ENCODE results near the gene HSD17B2.

Gene HSD17B2

DNA sequence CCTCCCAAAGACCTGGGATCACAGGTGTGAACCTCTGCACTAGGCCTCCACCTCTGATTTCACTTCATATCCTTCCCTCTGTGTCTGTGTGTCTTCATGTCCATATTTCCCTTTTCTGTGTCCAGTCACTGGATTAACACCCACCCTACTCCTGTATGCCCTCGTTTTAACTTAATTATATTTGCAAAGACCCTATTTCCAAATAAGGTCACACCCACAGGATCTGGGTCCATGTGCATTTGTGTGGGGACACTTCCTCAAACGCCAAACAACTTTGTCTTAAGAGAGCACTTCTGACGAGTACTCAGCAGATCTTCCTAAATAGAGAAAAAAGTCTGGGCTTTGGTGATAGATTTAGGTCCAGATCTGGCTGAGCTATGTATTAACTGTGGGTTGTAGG lies 78.7 kb downstream of the HSD17B2 start:
- H3K4me1 ChIP-seq (ENCODE audit: control insufficient read depth, insufficient read depth, low read length, poor library complexity, severe bottlenecking) = no peaks in the 10 kb centered on the region
- no peaks in the 10 kb centered on the region for H3K9me3 ChIP-seq (ENCODE audit: control insufficient read depth, low read length)
- H3K4me3 ChIP-seq (ENCODE audit: insufficient read depth, low read depth, low read length, poor library complexity, severe bottlenecking) = no peak overlapping the region
- H3K27me3 ChIP-seq (replicated peaks; ENCODE audit: control insufficient read depth, insufficient read depth, low read length, poor library complexity, severe bottlenecking) = no peaks in the 10 kb centered on the region
- no peak for DNase-seq
- no peaks in the 10 kb centered on the region for H3K36me3 ChIP-seq (ENCODE audit: control insufficient read depth, insufficient read depth, low read length)
- no peak overlapping the region for H3K27ac ChIP-seq (ENCODE audit: insufficient read depth, low read length, poor library complexity, severe bottlenecking)

DNA sequence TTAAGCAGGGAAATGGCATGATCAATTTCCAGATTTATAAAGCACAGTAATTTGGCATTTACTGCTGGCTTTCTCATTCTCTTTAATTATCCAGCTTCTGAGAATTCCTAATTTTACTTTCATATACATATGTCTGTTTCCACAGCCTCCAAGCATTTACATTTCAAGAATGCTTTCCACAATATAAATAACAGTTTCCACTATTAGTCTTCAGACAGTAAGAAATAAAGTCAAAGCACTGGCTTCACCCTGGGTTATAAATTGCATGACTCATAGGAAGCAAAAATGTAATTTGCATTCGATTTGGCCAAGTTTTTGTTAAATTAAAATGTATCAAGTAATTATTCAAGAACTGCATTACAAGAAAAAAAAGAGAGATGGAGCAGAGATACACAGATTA lies 81.5 kb downstream of the HSD17B2 start:
- H3K36me3 ChIP-seq (ENCODE audit: control insufficient read depth, insufficient read depth, low read length) = no peaks in the 10 kb centered on the region
- no peaks in the 10 kb centered on the region for H3K27me3 ChIP-seq (replicated peaks; ENCODE audit: control insufficient read depth, insufficient read depth, low read length, poor library complexity, severe bottlenecking)
- no peak overlapping the region for H3K27ac ChIP-seq (ENCODE audit: insufficient read depth, low read length, poor library complexity, severe bottlenecking)
- no peaks in the 10 kb centered on the region for H3K4me1 ChIP-seq (ENCODE audit: control insufficient read depth, insufficient read depth, low read length, poor library complexity, severe bottlenecking)
- H3K9me3 ChIP-seq (ENCODE audit: control insufficient read depth, low read length) = no peaks in the 10 kb centered on the region
- DNase-seq = no peak
- no peak overlapping the region for H3K4me3 ChIP-seq (ENCODE audit: insufficient read depth, low read depth, low read length, poor library complexity, severe bottlenecking)

DNA sequence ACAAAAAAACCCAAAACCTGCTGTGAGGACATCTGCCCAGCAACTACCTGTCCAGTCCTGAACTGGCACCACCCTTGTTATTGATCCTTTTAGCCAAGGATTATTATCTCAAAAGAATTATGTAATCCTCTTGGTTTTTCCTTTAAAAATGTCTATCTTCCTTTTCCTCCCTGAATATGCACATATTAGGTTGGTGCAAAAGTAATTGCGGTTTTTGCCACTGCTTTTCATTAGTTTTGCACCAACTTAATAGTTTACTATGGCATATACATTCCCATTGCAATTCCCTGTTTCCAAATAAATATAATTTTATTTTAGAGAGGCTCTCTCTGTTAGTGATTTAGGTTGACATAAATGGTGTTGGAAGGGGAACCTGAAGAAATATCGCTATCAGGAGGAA lies 83.7 kb downstream of the HSD17B2 start:
- Histone ChIP-seq H3K27ac (ENCODE audit: insufficient read depth, low read length, poor library complexity, severe bottlenecking) (no peak overlapping the region), H3K4me1 (ENCODE audit: control insufficient read depth, insufficient read depth, low read length, poor library complexity, severe bottlenecking) (no peaks in the 10 kb centered on the region), H3K4me3 (ENCODE audit: insufficient read depth, low read depth, low read length, poor library complexity, severe bottlenecking) (no peak overlapping the region), H3K9me3 (ENCODE audit: control insufficient read depth, low read length) (no peaks in the 10 kb centered on the region), H3K36me3 (ENCODE audit: control insufficient read depth, insufficient read depth, low read length) (no peaks in the 10 kb centered on the region), H3K27me3 (replicated peaks; ENCODE audit: control insufficient read depth, insufficient read depth, low read length, poor library complexity, severe bottlenecking) (no peaks in the 10 kb centered on the region)
- DNase-seq = no peak

DNA sequence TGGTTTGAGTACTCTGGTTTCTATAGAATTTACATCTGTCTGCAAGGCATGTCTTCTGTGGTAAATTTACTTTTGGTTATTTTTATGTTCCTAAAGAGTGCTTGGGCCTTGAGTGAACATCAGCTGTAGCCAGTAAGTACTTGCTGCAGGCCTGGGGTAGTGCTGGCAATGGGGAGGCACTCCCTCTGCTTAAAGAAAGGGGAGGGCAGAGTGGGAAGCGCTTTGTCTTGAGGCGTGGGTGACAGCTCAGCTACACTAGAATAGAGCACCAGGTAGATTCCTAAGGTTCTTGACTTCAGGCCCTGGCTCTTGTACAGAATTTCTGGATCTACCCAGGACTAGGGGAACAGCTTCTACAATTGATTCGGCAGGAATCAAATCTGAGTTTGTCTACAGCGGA lies 84.4 kb downstream of the HSD17B2 start:
- no peaks in the 10 kb centered on the region for H3K4me1 ChIP-seq (ENCODE audit: control insufficient read depth, insufficient read depth, low read length, poor library complexity, severe bottlenecking)
- H3K27me3 ChIP-seq (replicated peaks; ENCODE audit: control insufficient read depth, insufficient read depth, low read length, poor library complexity, severe bottlenecking) = no peaks in the 10 kb centered on the region
- DNase-seq = no peak
- H3K4me3 ChIP-seq (ENCODE audit: insufficient read depth, low read depth, low read length, poor library complexity, severe bottlenecking) = no peak overlapping the region
- no peaks in the 10 kb centered on the region for H3K36me3 ChIP-seq (ENCODE audit: control insufficient read depth, insufficient read depth, low read length)
- H3K27ac ChIP-seq (ENCODE audit: insufficient read depth, low read length, poor library complexity, severe bottlenecking) = no peak overlapping the region
- H3K9me3 ChIP-seq (ENCODE audit: control insufficient read depth, low read length) = no peaks in the 10 kb centered on the region

DNA sequence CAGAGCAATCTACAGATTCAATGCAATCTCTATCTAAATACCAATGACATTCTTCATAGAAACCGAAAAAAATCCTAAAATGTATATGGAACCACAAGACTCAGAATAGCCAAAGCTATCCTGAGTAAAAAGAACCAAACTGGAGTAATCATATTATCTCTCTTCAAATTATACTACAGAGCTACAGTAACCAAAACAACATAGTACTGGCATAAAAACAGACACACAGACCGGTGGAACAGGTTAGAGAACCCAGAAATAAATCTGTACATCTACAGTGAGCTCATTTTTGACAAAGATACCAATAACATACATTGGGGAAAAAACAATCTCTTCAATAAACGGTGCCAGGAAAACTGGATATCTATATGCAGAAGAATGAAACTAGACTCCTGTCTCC lies 89.6 kb downstream of the HSD17B2 start:
- Histone ChIP-seq H3K27me3 (replicated peaks; ENCODE audit: control insufficient read depth, insufficient read depth, low read length, poor library complexity, severe bottlenecking) (no peaks in the 10 kb centered on the region), H3K36me3 (ENCODE audit: control insufficient read depth, insufficient read depth, low read length) (no peaks in the 10 kb centered on the region), H3K4me3 (ENCODE audit: insufficient read depth, low read depth, low read length, poor library complexity, severe bottlenecking) (no peak overlapping the region), H3K9me3 (ENCODE audit: control insufficient read depth, low read length) (no peaks in the 10 kb centered on the region), H3K27ac (ENCODE audit: insufficient read depth, low read length, poor library complexity, severe bottlenecking) (no peak overlapping the region), H3K4me1 (ENCODE audit: control insufficient read depth, insufficient read depth, low read length, poor library complexity, severe bottlenecking) (no peaks in the 10 kb centered on the region)
- no peak for DNase-seq

DNA sequence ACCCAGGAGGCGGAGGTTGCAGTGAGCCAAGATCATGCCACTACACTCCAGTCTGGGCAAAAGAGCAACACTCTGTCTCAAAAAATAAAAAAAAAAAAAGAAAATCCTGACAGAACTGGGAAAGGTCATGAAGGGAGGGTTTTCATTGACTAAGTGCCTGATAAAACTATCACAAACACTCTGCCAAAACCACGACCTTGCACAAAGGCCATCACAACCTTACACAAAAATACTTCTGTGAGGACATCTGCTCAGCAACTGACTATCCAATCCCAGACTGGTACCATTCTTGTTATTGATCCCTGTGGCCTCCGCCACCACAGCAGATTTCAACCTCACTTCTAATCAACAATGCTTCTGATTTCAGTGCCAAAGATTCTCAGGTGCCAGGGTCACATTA lies 94.8 kb downstream of the HSD17B2 start:
- no peaks in the 10 kb centered on the region for H3K9me3 ChIP-seq (ENCODE audit: control insufficient read depth, low read length)
- no peaks in the 10 kb centered on the region for H3K27me3 ChIP-seq (replicated peaks; ENCODE audit: control insufficient read depth, insufficient read depth, low read length, poor library complexity, severe bottlenecking)
- DNase-seq = no peak

DNA sequence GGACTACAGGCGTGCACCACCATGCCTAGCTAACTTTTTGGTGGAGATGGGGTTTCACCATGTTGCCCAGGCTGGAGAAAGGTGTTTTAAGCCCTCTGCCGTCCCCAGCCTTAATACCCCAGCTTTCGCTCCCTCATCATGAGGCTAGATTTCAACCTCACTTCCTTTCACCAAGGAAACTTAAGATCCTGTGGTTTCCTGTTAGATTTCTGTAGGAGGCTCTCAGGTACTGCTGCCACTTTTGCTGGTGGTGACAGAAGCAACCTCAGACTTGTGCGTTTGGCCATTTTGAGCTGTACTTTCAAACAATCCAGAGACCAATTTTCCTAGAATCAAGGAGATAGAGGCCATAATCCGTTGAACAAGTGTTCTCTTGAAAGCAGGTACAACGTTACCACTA lies 98.7 kb downstream of the HSD17B2 start:
- Histone ChIP-seq H3K4me3 (ENCODE audit: insufficient read depth, low read depth, low read length, poor library complexity, severe bottlenecking) (no peak overlapping the region), H3K36me3 (ENCODE audit: control insufficient read depth, insufficient read depth, low read length) (no peaks in the 10 kb centered on the region), H3K4me1 (ENCODE audit: control insufficient read depth, insufficient read depth, low read length, poor library complexity, severe bottlenecking) (peaks cover 7% of the 10 kb centered on the region), H3K9me3 (ENCODE audit: control insufficient read depth, low read length) (no peaks in the 10 kb centered on the region), H3K27ac (ENCODE audit: insufficient read depth, low read length, poor library complexity, severe bottlenecking) (no peak overlapping the region), H3K27me3 (replicated peaks; ENCODE audit: control insufficient read depth, insufficient read depth, low read length, poor library complexity, severe bottlenecking) (no peaks in the 10 kb centered on the region)
- DNase-seq = no peak

More for the DNA sequence above, 94.8 kb downstream of the HSD17B2 start:
- no peak overlapping the region for H3K4me3 ChIP-seq (ENCODE audit: insufficient read depth, low read depth, low read length, poor library complexity, severe bottlenecking)
- H3K36me3 ChIP-seq (ENCODE audit: control insufficient read depth, insufficient read depth, low read length) = no peaks in the 10 kb centered on the region
- peaks cover 7% of the 10 kb centered on the region for H3K4me1 ChIP-seq (ENCODE audit: control insufficient read depth, insufficient read depth, low read length, poor library complexity, severe bottlenecking)
- H3K27ac ChIP-seq (ENCODE audit: insufficient read depth, low read length, poor library complexity, severe bottlenecking) = no peak overlapping the region

DNA sequence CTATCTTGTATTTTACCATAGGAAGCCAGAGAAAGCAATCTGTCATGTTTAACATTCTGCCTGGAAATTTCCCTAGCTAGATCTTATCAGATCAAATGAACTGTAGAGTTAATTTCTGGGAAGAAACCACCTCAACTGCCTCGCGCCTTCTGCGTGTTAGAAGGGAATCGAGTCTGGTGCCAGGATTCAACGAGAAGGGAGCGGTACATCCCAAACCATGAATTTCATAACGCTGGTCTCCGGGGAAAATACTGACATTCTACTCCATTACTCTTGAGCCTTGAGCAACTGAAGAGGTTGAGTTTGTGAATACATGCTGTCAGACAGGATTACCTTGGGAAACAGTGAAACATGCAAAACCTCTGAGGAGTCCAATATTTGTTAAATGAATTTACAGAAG lies 99.8 kb downstream of the HSD17B2 start:
- Histone ChIP-seq H3K9me3 (ENCODE audit: control insufficient read depth, low read length) (no peaks in the 10 kb centered on the region), H3K27ac (ENCODE audit: insufficient read depth, low read length, poor library complexity, severe bottlenecking) (no peak overlapping the region), H3K4me3 (ENCODE audit: insufficient read depth, low read depth, low read length, poor library complexity, severe bottlenecking) (no peak overlapping the region), H3K4me1 (ENCODE audit: control insufficient read depth, insufficient read depth, low read length, poor library complexity, severe bottlenecking) (peaks cover 7% of the 10 kb centered on the region), H3K27me3 (replicated peaks; ENCODE audit: control insufficient read depth, insufficient read depth, low read length, poor library complexity, severe bottlenecking) (no peaks in the 10 kb centered on the region), H3K36me3 (ENCODE audit: control insufficient read depth, insufficient read depth, low read length) (no peaks in the 10 kb centered on the region)
- no peak for DNase-seq

DNA sequence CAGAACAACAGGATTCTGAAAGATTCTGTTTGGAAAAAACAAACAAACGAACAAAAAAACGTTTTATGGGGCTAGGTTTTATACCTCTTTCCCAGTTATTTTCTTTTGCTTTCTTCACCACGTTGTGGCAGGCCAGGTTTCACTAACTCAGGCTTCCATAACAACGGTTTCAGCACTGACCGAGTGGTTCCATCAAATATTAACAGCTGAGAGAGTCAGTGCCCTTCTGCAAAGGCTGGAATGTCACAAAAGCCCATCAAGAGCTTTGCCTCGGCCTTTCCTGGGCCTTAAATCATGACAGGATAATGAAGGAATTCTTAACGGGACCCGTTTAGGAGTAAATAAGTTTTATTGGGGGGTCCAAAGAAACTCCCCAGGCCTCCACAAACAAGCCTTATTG lies 100.8 kb downstream of the HSD17B2 start:
- Histone ChIP-seq H3K36me3 (ENCODE audit: control insufficient read depth, insufficient read depth, low read length) (no peaks in the 10 kb centered on the region), H3K27me3 (replicated peaks; ENCODE audit: control insufficient read depth, insufficient read depth, low read length, poor library complexity, severe bottlenecking) (no peaks in the 10 kb centered on the region), H3K4me1 (ENCODE audit: control insufficient read depth, insufficient read depth, low read length, poor library complexity, severe bottlenecking) (peaks cover 7% of the 10 kb centered on the region), H3K4me3 (ENCODE audit: insufficient read depth, low read depth, low read length, poor library complexity, severe bottlenecking) (no peak overlapping the region), H3K9me3 (ENCODE audit: control insufficient read depth, low read length) (no peaks in the 10 kb centered on the region), H3K27ac (ENCODE audit: insufficient read depth, low read length, poor library complexity, severe bottlenecking) (no peak overlapping the region)
- no peak for DNase-seq

DNA sequence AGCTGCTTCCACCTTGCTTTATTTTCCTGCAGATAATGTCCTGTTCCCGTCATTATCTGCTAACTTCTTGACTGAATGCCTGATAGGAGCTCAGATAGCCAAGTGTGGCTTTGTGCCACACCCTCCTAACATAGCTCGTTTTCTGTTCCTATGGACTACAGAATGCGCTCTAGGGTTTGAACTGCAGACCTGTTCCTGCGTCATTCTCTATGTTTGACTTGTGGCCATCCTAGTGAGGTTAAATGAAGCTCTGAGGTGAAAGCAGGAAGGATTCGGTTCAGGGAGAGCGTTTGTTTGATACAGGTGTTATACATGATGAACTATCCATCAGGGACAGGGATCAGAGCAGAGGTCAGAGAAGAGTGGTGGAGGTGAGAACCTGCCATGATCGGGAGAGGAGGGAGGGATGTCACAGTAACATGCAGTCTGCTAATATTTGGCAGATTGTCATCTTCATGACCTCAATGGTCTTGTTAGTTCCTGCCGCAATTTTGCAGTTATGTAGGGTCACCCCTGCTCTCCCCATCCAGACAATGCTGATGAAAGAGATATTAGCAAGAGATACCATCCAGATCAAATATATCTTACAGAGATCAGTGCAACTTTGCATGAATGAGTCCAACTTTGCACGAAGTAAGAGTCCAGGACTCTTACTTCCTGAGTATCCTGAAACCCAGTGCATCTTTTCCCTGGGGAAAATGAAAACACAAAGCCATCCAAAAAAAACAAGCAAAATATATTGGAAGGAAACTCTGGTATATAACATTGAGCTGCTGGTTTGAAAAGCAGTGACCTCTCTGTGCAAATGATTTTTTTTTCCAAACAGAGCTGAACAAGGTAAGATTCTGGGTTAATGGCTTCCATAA lies 102.1 kb downstream of the HSD17B2 start:
- peaks cover 7% of the 10 kb centered on the region for H3K4me1 ChIP-seq (ENCODE audit: control insufficient read depth, insufficient read depth, low read length, poor library complexity, severe bottlenecking)
- no peak overlapping the region for H3K27ac ChIP-seq (ENCODE audit: insufficient read depth, low read length, poor library complexity, severe bottlenecking)
- H3K9me3 ChIP-seq (ENCODE audit: control insufficient read depth, low read length) = no peaks in the 10 kb centered on the region
- H3K4me3 ChIP-seq (ENCODE audit: insufficient read depth, low read depth, low read length, poor library complexity, severe bottlenecking) = no peak overlapping the region
- H3K36me3 ChIP-seq (ENCODE audit: control insufficient read depth, insufficient read depth, low read length) = no peaks in the 10 kb centered on the region
- no peaks in the 10 kb centered on the region for H3K27me3 ChIP-seq (replicated peaks; ENCODE audit: control insufficient read depth, insufficient read depth, low read length, poor library complexity, severe bottlenecking)
- DNase-seq = no peak
